Neural progenitor cell (in vitro differentiated cells): ENCODE measurements around the gene KIDINS220.

Source experiments
- EZH2 ChIP-seq: fragments of 200-600 bp; sonication (generic); IDR thresholded peaks from 2 replicates; pipeline ENCODE4 v1.6.1; 2017; ENCODE audit warnings: antibody characterized with exemption, mild to moderate bottlenecking, moderate library complexity
- TF ChIP-seq, protein P1 (sequence below): fragments of 200-600 bp; sonication (generic); IDR thresholded peaks from 2 replicates; pipeline ENCODE4 v1.5.1; 2017; ENCODE audit warnings: antibody characterized with exemption, mild to moderate bottlenecking

- TF ChIP-seq, protein P1, sequence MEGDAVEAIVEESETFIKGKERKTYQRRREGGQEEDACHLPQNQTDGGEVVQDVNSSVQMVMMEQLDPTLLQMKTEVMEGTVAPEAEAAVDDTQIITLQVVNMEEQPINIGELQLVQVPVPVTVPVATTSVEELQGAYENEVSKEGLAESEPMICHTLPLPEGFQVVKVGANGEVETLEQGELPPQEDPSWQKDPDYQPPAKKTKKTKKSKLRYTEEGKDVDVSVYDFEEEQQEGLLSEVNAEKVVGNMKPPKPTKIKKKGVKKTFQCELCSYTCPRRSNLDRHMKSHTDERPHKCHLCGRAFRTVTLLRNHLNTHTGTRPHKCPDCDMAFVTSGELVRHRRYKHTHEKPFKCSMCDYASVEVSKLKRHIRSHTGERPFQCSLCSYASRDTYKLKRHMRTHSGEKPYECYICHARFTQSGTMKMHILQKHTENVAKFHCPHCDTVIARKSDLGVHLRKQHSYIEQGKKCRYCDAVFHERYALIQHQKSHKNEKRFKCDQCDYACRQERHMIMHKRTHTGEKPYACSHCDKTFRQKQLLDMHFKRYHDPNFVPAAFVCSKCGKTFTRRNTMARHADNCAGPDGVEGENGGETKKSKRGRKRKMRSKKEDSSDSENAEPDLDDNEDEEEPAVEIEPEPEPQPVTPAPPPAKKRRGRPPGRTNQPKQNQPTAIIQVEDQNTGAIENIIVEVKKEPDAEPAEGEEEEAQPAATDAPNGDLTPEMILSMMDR: no peak
- no peak for TF ChIP-seq EZH2
Measured at GRCh38 chr2:8767324-8767723, 70.1 kb downstream of the KIDINS220 start.
